GM06990 (cell line): ENCODE measurements around the gene COX18.

Experiments used
- DNase-seq: peaks from one replicate; pipeline ENCODE4 v3.0.0-alpha.2; 2011; ENCODE audit not compliant: insufficient read length; ENCODE audit errors: extremely low read depth
- H3K27me3 ChIP-seq: replicated peaks from 2 replicates; pipeline ENCODE4 v1.6.0; 2011; ENCODE audit warnings: low read length; ENCODE audit not compliant: control insufficient read depth, insufficient read depth
- H3K36me3 ChIP-seq: 2 replicates; pipeline ENCODE4 v1.5.1; 2011; ENCODE audit warnings: low read length; ENCODE audit not compliant: control insufficient read depth, insufficient read depth
- H3K4me3 ChIP-seq: replicated peaks from 2 replicates; pipeline ENCODE4 v1.5.1; 2011; ENCODE audit warnings: low read depth, mild to moderate bottlenecking, control low read depth, low read length
- CTCF ChIP-seq: IDR thresholded peaks from 2 replicates; pipeline ENCODE4 v1.5.1; 2011; ENCODE audit warnings: low read length, control low read depth, mild to moderate bottlenecking, inconsistent platforms; ENCODE audit not compliant: insufficient read depth, poor library complexity, severe bottlenecking

The COX18 gene

GRCh38 chr4:73053974-73054480, 15.5 kb downstream of the COX18 start:
- H3K27me3 ChIP-seq = no peaks in the 10 kb centered on the region
- peaks cover under 1% of the 10 kb centered on the region for H3K36me3 ChIP-seq
- no peak for DNase-seq
- no peak overlapping the region for H3K4me3 ChIP-seq
- no peak for TF ChIP-seq CTCF

- Histone ChIP-seq H3K36me3 (no peaks in the 10 kb centered on the region; the same call in none of the 2 replicates), H3K4me3 (no peak overlapping the region), H3K27me3 (no peaks in the 10 kb centered on the region)
- no peak for DNase-seq
- no peak for TF ChIP-seq CTCF
These were observed 16.4 kb downstream of the COX18 start for GRCh38 chr4:73053076-73053475.

- Histone ChIP-seq H3K27me3 (no peaks in the 10 kb centered on the region), H3K36me3 (no peaks in the 10 kb centered on the region; the same call in none of the 2 replicates), H3K4me3 (no peak overlapping the region)
- TF ChIP-seq CTCF = no peak
- no peak for DNase-seq
These were observed 17.9 kb downstream of the COX18 start for GRCh38 chr4:73051625-73052024.

GRCh38 chr4:73045879-73046278, 23.6 kb downstream of the COX18 start:
- no peaks in the 10 kb centered on the region for H3K27me3 ChIP-seq
- no peak for TF ChIP-seq CTCF
- H3K4me3 ChIP-seq = no peak overlapping the region
- no peak for DNase-seq
- H3K36me3 ChIP-seq = no peaks in the 10 kb centered on the region

- Histone ChIP-seq H3K4me3 (no peak overlapping the region), H3K36me3 (no peaks in the 10 kb centered on the region), H3K27me3 (no peaks in the 10 kb centered on the region)
- no peak for DNase-seq
- TF ChIP-seq CTCF = no peak
These were observed 32.5 kb downstream of the COX18 start for GRCh38 chr4:73037057-73037456.

- no peak overlapping the region for H3K4me3 ChIP-seq
- H3K36me3 ChIP-seq = no peaks in the 10 kb centered on the region
- no peak for TF ChIP-seq CTCF
- no peaks in the 10 kb centered on the region for H3K27me3 ChIP-seq
- DNase-seq = peak; percentile 14
These were observed 33.4 kb downstream of the COX18 start for GRCh38 chr4:73036123-73036522.
